Nephron (organoid): ENCODE measurements around the gene VPS13D.
A peak's percentile ranks its signal among the peaks of the same experiment; 100 is the strongest.

Experiments
- H3K27ac Mint-ChIP-seq, 3 experiments: 2 replicates each; pipeline ENCODE4 v1.8.0; 2020; ENCODE audit warnings: mixed read lengths in 3 of 3, mild to moderate bottlenecking in 2 of 3, moderate library complexity in 1 of 3
- H3K27me3 Mint-ChIP-seq: 2 replicates; pipeline ENCODE4 v1.8.0; 2021; ENCODE audit warnings: low read depth, mild to moderate bottlenecking, moderate library complexity, mixed read lengths
- H3K36me3 Mint-ChIP-seq: 2 replicates; pipeline ENCODE4 v1.8.0; 2020; ENCODE audit warnings: low read depth, mixed read lengths
- H3K4me1 Mint-ChIP-seq: 2 replicates; pipeline ENCODE4 v1.8.0; 2020; ENCODE audit warnings: mixed read lengths
- H3K4me3 Mint-ChIP-seq, 3 experiments: 2 replicates each; pipeline ENCODE4 v1.8.0; 2020; ENCODE audit warnings: mild to moderate bottlenecking in 3 of 3, mixed read lengths in 3 of 3, moderate library complexity in 2 of 3
- H3K9me3 Mint-ChIP-seq: 2 replicates; pipeline ENCODE4 v1.8.0; 2020; ENCODE audit warnings: mixed read lengths
- CTCF ChIP-seq, 3 experiments: fragments of 200-600 bp; sonication (generic); IDR thresholded peaks; one replicate each; pipeline ENCODE4 v1.5.0; 2021; ENCODE audit warnings: antibody characterized with exemption in 3 of 3; ENCODE audit not compliant: unreplicated experiment in 3 of 3

VPS13D gene

GRCh38 chr1:12422488-12422887, 192.7 kb downstream of the VPS13D start:
- no peak overlapping the region for H3K4me3 Mint-ChIP-seq
- H3K27ac Mint-ChIP-seq, result peak overlapping the region; percentile 49 to 98 (median 93)
- no peaks in the 10 kb centered on the region for H3K27me3 Mint-ChIP-seq
- peaks cover 32% of the 10 kb centered on the region for H3K36me3 Mint-ChIP-seq
- H3K9me3 Mint-ChIP-seq, result no peaks in the 10 kb centered on the region
- H3K4me1 Mint-ChIP-seq, result peaks cover 61% of the 10 kb centered on the region
- TF ChIP-seq CTCF (IDR thresholded peaks at IDR 0.05; ENCODE audit: unreplicated experiment in 3 of 3), result no peak

GRCh38 chr1:12424087-12424529, 194.3 kb downstream of the VPS13D start:
- H3K27me3 Mint-ChIP-seq, result no peaks in the 10 kb centered on the region
- peaks cover 17% of the 10 kb centered on the region for H3K36me3 Mint-ChIP-seq
- peak overlapping the region; percentile 49 to 98 (median 93) for H3K27ac Mint-ChIP-seq
- H3K4me3 Mint-ChIP-seq, result no peak overlapping the region
- no peaks in the 10 kb centered on the region for H3K9me3 Mint-ChIP-seq
- no peak for TF ChIP-seq CTCF (IDR thresholded peaks at IDR 0.05; ENCODE audit: unreplicated experiment in 3 of 3)
- peaks cover 74% of the 10 kb centered on the region for H3K4me1 Mint-ChIP-seq

GRCh38 chr1:12424793-12425192, 195.0 kb downstream of the VPS13D start:
- Mint-ChIP-seq H3K9me3 (no peaks in the 10 kb centered on the region), H3K27me3 (no peaks in the 10 kb centered on the region), H3K4me1 (peaks cover 80% of the 10 kb centered on the region), H3K27ac (peak overlapping the region in 2 of 3 experiments; percentile 93 to 98), H3K36me3 (peaks cover 10% of the 10 kb centered on the region), H3K4me3 (no peak overlapping the region)
- TF ChIP-seq CTCF (IDR thresholded peaks at IDR 0.05; ENCODE audit: unreplicated experiment in 3 of 3), result no peak

GRCh38 chr1:12426030-12426429, 196.2 kb downstream of the VPS13D start:
- Mint-ChIP-seq H3K36me3 (peaks cover 6% of the 10 kb centered on the region), H3K4me3 (no peak overlapping the region), H3K27me3 (no peaks in the 10 kb centered on the region), H3K9me3 (no peaks in the 10 kb centered on the region), H3K27ac (peak overlapping the region; percentile 44 to 97 (median 93)), H3K4me1 (peaks cover 80% of the 10 kb centered on the region)
- no peak for TF ChIP-seq CTCF (IDR thresholded peaks at IDR 0.05; ENCODE audit: unreplicated experiment in 3 of 3)

- Mint-ChIP-seq H3K4me3 (no peak overlapping the region), H3K4me1 (peaks cover 75% of the 10 kb centered on the region), H3K27ac (peak overlapping the region; percentile 65 to 97 (median 90)), H3K9me3 (no peaks in the 10 kb centered on the region), H3K27me3 (no peaks in the 10 kb centered on the region), H3K36me3 (no peaks in the 10 kb centered on the region)
- TF ChIP-seq CTCF (IDR thresholded peaks at IDR 0.05; ENCODE audit: unreplicated experiment in 3 of 3), result no peak
Measured at GRCh38 chr1:12428334-12428733, 198.5 kb downstream of the VPS13D start.

GRCh38 chr1:12430525-12430924, 200.7 kb downstream of the VPS13D start:
- no peaks in the 10 kb centered on the region for H3K36me3 Mint-ChIP-seq

More at GRCh38 chr1:12430525-12430924, 200.7 kb downstream of the VPS13D start:
- no peak for TF ChIP-seq CTCF (IDR thresholded peaks at IDR 0.05; ENCODE audit: unreplicated experiment in 3 of 3)
- peaks cover 78% of the 10 kb centered on the region for H3K4me1 Mint-ChIP-seq
- H3K27ac Mint-ChIP-seq, result peak overlapping the region; percentile 74 to 97 (median 96)
- no peaks in the 10 kb centered on the region for H3K9me3 Mint-ChIP-seq
- no peak overlapping the region for H3K4me3 Mint-ChIP-seq
- H3K27me3 Mint-ChIP-seq, result no peaks in the 10 kb centered on the region
